Heart left ventricle (tissue), 13 donors: ENCODE data around the gene ATP11C.

Experiments used
- CTCF ChIP-seq, 12 donors: fragments of 200-600 bp; sonication (generic) in 4 of 12; IDR thresholded peaks; one replicate each; pipeline versions ENCODE4 v1.5.0 to v1.8.0; 2018 to 2022; ENCODE audit warnings: antibody characterized with exemption in 12 of 12, mild to moderate bottlenecking in 5 of 12
- POLR2A ChIP-seq, 2 donors: fragments of 450-650 bp; IDR thresholded peaks; one replicate each; pipeline ENCODE4 v1.6.1; 2017; ENCODE audit warnings: antibody characterized with exemption in 2 of 2, mild to moderate bottlenecking in 2 of 2, moderate library complexity in 2 of 2
- donor health status: ischemic (EF 13 %, LVEDD 7.1; RV severe dilation, severe dysfunction).
- donor health status: DM: no; HTN: yes; CAD: no.
- donor health status: DM: no; HTN: no; CAD: no.
- donor health status: ischemic (EF 25% LVEDD 6.9; RV normal size, moderate dysfunction).
- donor health status: ischemic (EF 25% LVEDD 5.7; RV mildly dilated, moderate dysfunction).
- donor health status: ischemic (EF 35%, LVEDD 5.7; RV mildly dilated, moderate dysfunction).
- donor health status: nonischemic (EF 11% LVEDD 7.7; RV severe dilation, severe dysfunction).
- donor health status: DM: yes; HTN: yes; CAD: no.
- donor health status: PGD.
- donor health status: ischemic (EF 29% LVEDD 5.4; RV normal size, mild dysfunction).
- donor health status: nonischemic (EF 23%, LVEDD 6.1; RV moderate dilation, normal function).

GRCh38 chrX:139720979-139721378, 211.9 kb downstream of the ATP11C start:
- TF ChIP-seq CTCF (IDR thresholded peaks at IDR 0.05) (no peak), POLR2A (IDR thresholded peaks at IDR 0.05) (no peak)
